ENCODE data around the gene ZBTB18.

The ZBTB18 gene

DNA sequence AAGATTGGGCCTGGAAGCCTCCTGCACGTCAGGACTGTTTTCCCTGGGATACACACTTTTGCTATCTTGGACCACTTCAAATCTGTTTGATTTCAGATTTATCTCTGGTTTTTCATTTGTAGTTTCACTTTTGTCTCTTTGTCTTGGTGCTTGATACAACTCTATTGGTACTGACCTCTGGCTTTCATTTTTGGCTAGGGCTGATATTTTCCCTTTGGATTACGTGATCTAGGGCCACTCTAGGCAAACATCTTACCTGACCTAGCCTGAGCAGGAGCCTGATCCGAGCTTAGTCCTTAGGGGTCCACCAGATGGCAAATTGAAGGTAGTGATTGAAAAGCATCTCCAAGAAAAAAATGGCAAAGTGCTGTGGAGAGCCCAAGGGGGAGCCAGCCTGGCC, 39.6 kb downstream of the ZBTB18 start:
- no peak for DNase-seq (ENCODE audit: low read depth)

GRCh38 chr1:244092293-244092963, 41.3 kb downstream of the ZBTB18 start:
- peak; percentile 49 for DNase-seq (ENCODE audit: low read depth)

DNA sequence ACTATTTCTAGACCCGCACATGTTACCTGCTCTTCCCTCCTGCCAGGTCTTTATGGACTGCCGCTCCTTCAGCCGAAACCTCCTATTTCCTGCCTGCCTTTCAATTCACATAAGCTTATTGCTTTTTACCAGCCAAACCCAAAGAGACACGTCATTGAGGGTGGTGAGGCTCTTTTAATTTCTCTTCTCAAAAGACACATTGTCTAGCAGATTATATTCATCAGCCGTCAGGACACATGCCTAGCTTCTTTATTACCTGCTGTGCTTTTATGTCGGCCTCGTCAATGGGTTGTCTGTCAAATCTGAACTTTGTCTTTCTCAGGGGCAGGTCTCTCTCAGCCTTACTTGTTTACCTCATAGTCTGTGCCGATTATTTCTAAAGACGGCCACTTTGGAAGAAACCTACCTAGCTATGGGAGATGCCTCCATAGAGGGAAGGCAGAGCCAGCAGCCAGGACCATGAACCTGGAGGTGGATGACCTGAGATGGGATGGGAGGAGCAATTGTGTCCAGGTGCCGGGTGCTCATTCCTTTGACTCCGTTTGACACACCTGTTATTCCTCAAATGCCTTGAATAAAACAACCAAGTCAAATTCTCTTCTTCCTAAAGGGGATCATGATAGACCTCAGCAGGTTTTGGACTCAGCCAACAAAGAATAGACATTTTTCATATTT, 42.0 kb downstream of the ZBTB18 start:
- no peak for DNase-seq (ENCODE audit: low read depth)

GRCh38 chr1:244094880-244095528, 43.9 kb downstream of the ZBTB18 start:
- no peak for DNase-seq (ENCODE audit: low read depth)

GRCh38 chr1:244095529-244095911, 44.4 kb downstream of the ZBTB18 start:
- no peak for DNase-seq (ENCODE audit: low read depth)

- no peak for DNase-seq (ENCODE audit: low read depth)
These were observed 45.1 kb downstream of the ZBTB18 start for GRCh38 chr1:244096066-244096610.

GRCh38 chr1:244096691-244097090, 45.6 kb downstream of the ZBTB18 start:
- DNase-seq (ENCODE audit: low read depth), result no peak

DNA sequence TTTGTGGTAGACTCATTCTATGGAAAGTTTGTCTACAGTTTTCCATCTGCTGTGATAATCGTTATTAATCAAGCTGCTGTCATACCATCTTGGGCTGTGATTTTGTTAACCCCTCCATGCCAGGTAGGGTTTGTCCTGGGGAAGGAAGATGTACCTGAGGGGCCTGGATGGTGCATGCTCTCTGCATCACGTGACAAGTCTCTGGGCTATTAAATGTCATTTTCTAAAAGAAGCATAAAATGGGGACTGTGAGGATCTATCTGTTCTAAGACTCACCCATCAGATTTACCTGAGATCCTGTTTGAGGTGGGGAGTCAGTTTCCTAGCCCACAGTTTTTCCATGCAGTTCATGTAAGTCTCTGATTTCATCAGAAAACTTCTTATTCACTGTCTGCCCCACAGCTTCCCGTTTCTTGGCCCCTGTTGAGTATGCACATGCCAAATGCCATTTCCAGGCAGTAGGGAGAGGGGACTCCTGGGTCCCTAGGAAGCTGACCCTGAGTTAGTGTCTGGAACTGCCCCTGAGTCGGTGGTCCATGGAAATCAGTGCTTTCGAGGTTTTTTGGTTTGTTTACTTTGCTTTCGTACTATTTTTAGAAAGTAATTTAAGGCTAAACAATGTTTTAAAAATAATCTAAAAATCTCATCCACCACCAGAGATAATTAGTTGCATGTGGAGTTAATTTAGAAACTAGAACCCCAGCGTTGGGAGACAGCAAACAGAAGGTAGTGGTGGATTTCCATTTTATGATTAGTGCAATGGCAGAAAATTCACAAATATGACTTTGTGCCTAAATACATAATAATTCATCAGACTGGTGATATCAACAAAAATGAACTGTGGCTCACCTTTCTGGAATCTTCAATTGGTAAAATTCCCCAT, 46.7 kb downstream of the ZBTB18 start:
- DNase-seq (ENCODE audit: low read depth), result peak; percentile 20

DNA sequence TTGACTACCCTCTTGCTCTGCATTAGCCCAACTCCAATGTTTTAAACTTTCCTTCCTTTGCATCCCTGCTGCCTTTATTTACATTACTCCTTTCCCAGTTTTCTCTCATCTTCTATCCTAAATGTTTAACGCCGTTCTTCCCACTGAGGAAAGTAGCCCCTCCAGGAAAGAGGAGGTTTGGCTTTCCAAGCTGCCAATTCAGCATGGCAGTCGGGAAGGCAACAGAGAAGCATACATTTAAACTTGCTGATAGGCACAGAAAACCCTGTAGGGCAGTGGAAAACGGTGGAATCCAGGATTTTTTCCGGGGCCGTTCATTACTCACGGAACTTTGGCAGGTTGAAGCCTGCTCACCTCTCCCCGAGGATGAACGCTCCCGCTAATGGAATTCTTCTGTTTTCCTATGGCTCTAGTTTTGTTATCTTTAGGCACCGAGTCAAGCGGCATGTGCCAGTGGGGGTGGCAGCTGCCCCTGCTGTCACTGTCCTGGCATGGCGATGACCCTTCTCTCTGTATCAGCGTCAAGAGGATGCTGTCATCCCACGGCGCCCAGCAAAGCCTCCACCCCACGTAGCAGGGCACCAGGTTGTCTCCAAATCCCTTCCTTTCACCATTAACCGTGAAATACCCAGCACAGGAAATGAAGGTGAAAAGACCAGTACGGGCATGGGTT, 48.3 kb downstream of the ZBTB18 start:
- DNase-seq (ENCODE audit: low read depth), result no peak

GRCh38 chr1:244100276-244100675, 49.2 kb downstream of the ZBTB18 start:
- DNase-seq (ENCODE audit: low read depth), result no peak

- no peak for DNase-seq (ENCODE audit: low read depth)
These were observed 49.8 kb downstream of the ZBTB18 start for GRCh38 chr1:244100704-244101453.

- no peak for DNase-seq (ENCODE audit: low read depth)
These were observed 51.0 kb downstream of the ZBTB18 start for GRCh38 chr1:244102046-244102445.

DNA sequence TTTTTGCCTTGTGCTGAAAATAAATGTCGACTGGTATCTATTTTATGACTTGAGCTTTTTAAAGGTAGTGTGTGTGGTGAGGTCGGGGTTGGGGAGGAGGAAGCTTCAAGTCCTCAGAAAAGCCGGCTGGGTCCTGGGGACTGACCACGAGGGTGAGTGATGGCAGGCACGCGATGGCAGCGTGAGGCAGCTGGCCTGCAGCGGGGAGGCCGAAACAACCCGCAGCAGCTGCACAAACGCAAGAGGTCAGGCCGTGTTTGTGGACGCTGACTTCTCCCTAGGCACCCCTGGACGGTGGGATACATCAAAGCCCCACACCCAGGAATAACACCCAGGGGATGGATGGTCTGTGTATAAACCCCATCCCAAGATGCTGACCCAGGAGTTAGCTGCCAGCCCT, 51.4 kb downstream of the ZBTB18 start:
- DNase-seq (ENCODE audit: low read depth), result no peak

GRCh38 chr1:244104309-244105060, 53.4 kb downstream of the ZBTB18 start:
- DNase-seq (ENCODE audit: low read depth), result peak; percentile 74

GRCh38 chr1:244106176-244106575, 55.1 kb downstream of the ZBTB18 start:
- DNase-seq (ENCODE audit: low read depth), result no peak
